OCI-LY1 (cell line): ENCODE results near the gene SNU13.
"Not testable (repeated sequence)": the region's sequence is repeated elsewhere in the genome, so short reads cannot be mapped to it uniquely, and the experiment has no call there.

Experiments used
- H2AFZ ChIP-seq: fragments of 200-600 bp; sonication (generic), shearing (Covaris generic); 2 replicates; pipeline ENCODE4 v1.6.0; 2014; ENCODE audit warnings: antibody characterized with exemption, mild to moderate bottlenecking, low read length
- H3F3A ChIP-seq: fragments of 200-600 bp; sonication (generic), shearing (Covaris generic); 2 replicates; pipeline ENCODE4 v1.6.0; 2014; ENCODE audit warnings: mild to moderate bottlenecking, antibody characterized with exemption, low read length, moderate library complexity; ENCODE audit not compliant: insufficient read depth
- H3K27ac ChIP-seq: fragments of 200-600 bp; sonication (generic); 2 replicates; pipeline ENCODE4 v1.5.1; 2014; ENCODE audit warnings: low read length, mixed run types, mild to moderate bottlenecking, low read depth; ENCODE audit not compliant: poor library complexity, severe bottlenecking
- H3K27me3 ChIP-seq: fragments of 200-600 bp; sonication (generic); 2 replicates; pipeline ENCODE4 v1.6.0; 2014; ENCODE audit warnings: antibody characterized with exemption, mild to moderate bottlenecking, low read length, moderate library complexity; ENCODE audit not compliant: insufficient read depth
- H3K36me3 ChIP-seq: fragments of 200-600 bp; sonication (generic); 2 replicates; pipeline ENCODE4 v1.6.1; 2014; ENCODE audit warnings: mild to moderate bottlenecking, antibody characterized with exemption, low read length, moderate library complexity, mixed read lengths; ENCODE audit not compliant: insufficient read depth
- H3K4me1 ChIP-seq: fragments of 200-600 bp; sonication (generic); 2 replicates; pipeline ENCODE4 v1.5.1; 2014; ENCODE audit warnings: mild to moderate bottlenecking, low read length, moderate library complexity; ENCODE audit not compliant: insufficient read depth, severe bottlenecking
- H3K4me2 ChIP-seq: fragments of 200-600 bp; sonication (generic), shearing (Covaris generic); 2 replicates; pipeline ENCODE4 v1.6.1; 2014; ENCODE audit warnings: low read length
- H3K4me3 ChIP-seq: fragments of 200-600 bp; sonication (generic); 2 replicates; pipeline ENCODE4 v1.5.1; 2014; ENCODE audit warnings: low read length, low read depth, mild to moderate bottlenecking, mixed read lengths; ENCODE audit not compliant: poor library complexity, severe bottlenecking
- H3K79me2 ChIP-seq: fragments of 200-600 bp; shearing (Covaris generic); 2 replicates; pipeline ENCODE4 v1.6.1; 2016; ENCODE audit warnings: mixed run types, low read length, mixed read lengths; ENCODE audit not compliant: insufficient read depth
- H3K9ac ChIP-seq: fragments of 200-600 bp; sonication (generic), shearing (Covaris generic); 2 replicates; pipeline ENCODE4 v1.6.1; 2014; ENCODE audit warnings: mild to moderate bottlenecking, low read length, mixed read lengths
- H3K9me2 ChIP-seq: fragments of 200-600 bp; sonication (generic), shearing (Covaris generic); 2 replicates; pipeline ENCODE4 v1.6.1; 2014; ENCODE audit warnings: low read depth, mild to moderate bottlenecking, low read length, mixed read lengths
- H3K9me3 ChIP-seq: fragments of 200-600 bp; shearing (Covaris generic); 2 replicates; pipeline ENCODE4 v1.6.1; 2014; ENCODE audit warnings: low read length, mixed read lengths
- H4K20me1 ChIP-seq: fragments of 200-600 bp; sonication (generic), shearing (Covaris generic); 2 replicates; pipeline ENCODE4 v1.6.0; 2016; ENCODE audit warnings: mild to moderate bottlenecking, low read length; ENCODE audit not compliant: insufficient read depth
- EZH2 ChIP-seq: fragments of 200-600 bp; sonication (generic), shearing (Covaris generic); IDR thresholded peaks from 2 replicates; pipeline ENCODE4 v1.8.0; 2017; ENCODE audit warnings: borderline replicate concordance, mixed run types, mild to moderate bottlenecking, antibody characterized with exemption, low read length, moderate library complexity, mixed read lengths
- TF ChIP-seq, protein P1 (sequence below): fragments of 200-600 bp; sonication (generic), shearing (Covaris generic); IDR thresholded peaks from 2 replicates; pipeline ENCODE4 v1.5.1; 2017; ENCODE audit warnings: mild to moderate bottlenecking, antibody characterized with exemption, low read length, moderate library complexity, mixed read lengths

SNU13 gene

GRCh38 chr22:41688365-41689211 is at the start of gene SNU13:
TSS of gene SNU13 (minus strand) at chr22:41688867. CDS start at chr22:41688796, 71 bp downstream.
- Histone ChIP-seq H3K9me3 (no peaks in the 10 kb centered on the region), H3K4me3 (peak within 1 kb of the TSS; percentile 79), H3K36me3 (peaks cover 10% of the 10 kb centered on the region), H3K27ac (peak within 1 kb of the TSS; percentile 65), H3F3A (no peaks in the 10 kb centered on the region), H3K9ac (peak within 1 kb of the TSS; percentile 92), H3K9me2 (no peaks in the 10 kb centered on the region), H4K20me1 (no peaks in the 10 kb centered on the region), H3K27me3 (no peaks in the 10 kb centered on the region), H3K4me1 (peaks cover 14% of the 10 kb centered on the region), H3K79me2 (peaks cover 51% of the 10 kb centered on the region), H2AFZ (peak within 1 kb of the TSS; percentile 16; the same call in 1 of the 2 replicates), H3K4me2 (peak within 1 kb of the TSS; percentile 93)
- TF ChIP-seq, protein P1, sequence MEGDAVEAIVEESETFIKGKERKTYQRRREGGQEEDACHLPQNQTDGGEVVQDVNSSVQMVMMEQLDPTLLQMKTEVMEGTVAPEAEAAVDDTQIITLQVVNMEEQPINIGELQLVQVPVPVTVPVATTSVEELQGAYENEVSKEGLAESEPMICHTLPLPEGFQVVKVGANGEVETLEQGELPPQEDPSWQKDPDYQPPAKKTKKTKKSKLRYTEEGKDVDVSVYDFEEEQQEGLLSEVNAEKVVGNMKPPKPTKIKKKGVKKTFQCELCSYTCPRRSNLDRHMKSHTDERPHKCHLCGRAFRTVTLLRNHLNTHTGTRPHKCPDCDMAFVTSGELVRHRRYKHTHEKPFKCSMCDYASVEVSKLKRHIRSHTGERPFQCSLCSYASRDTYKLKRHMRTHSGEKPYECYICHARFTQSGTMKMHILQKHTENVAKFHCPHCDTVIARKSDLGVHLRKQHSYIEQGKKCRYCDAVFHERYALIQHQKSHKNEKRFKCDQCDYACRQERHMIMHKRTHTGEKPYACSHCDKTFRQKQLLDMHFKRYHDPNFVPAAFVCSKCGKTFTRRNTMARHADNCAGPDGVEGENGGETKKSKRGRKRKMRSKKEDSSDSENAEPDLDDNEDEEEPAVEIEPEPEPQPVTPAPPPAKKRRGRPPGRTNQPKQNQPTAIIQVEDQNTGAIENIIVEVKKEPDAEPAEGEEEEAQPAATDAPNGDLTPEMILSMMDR = no peak
- no peak for TF ChIP-seq EZH2

- not testable (repeated sequence) for H3K27ac ChIP-seq, H3K4me3 ChIP-seq, H3K9me2 ChIP-seq, H3K9me3 ChIP-seq, H3K4me1 ChIP-seq, H3F3A ChIP-seq, H3K4me2 ChIP-seq, H3K36me3 ChIP-seq, H2AFZ ChIP-seq, H3K79me2 ChIP-seq, H3K27me3 ChIP-seq, H4K20me1 ChIP-seq, H3K9ac ChIP-seq
These were observed 44.6 kb upstream of the SNU13 start for GRCh38 chr22:41733241-41733640.

GRCh38 chr22:41732096-41732772 is 43.6 kb upstream of the SNU13 start:
- TF ChIP-seq, protein P1 = no peak
- no peak for TF ChIP-seq EZH2
- Histone ChIP-seq H3K4me2 (no peak overlapping the region), H3K27me3 (no peaks in the 10 kb centered on the region), H3K9me3 (no peaks in the 10 kb centered on the region), H3K79me2 (no peaks in the 10 kb centered on the region), H3K9ac (no peak overlapping the region), H3F3A (no peaks in the 10 kb centered on the region), H3K4me1 (no peaks in the 10 kb centered on the region), H2AFZ (no peak overlapping the region), H3K36me3 (no peaks in the 10 kb centered on the region), H3K27ac (no peak overlapping the region), H3K4me3 (no peak overlapping the region), H3K9me2 (no peaks in the 10 kb centered on the region), H4K20me1 (no peaks in the 10 kb centered on the region)
